Stimulated activated CD4-positive, alpha-beta T cell treated with anti-CD3 and anti-CD28 coated beads, Interleukin-15, amount 100 ng/mL, for 1 hour (primary cell): ENCODE measurements around the gene FLT3.

ENCODE experiments used
- DNase-seq, 2 donors: peaks; one replicate each; pipeline ENCODE4 v3.0.0-alpha.2; 2020; ENCODE audit warnings: low read depth in 1 of 2, low spot score in 1 of 2

Gene FLT3

GRCh38 chr13:27963491-27963890 lies 136.9 kb downstream of the FLT3 start:
- no peak for DNase-seq

GRCh38 chr13:27962982-27963381 lies 137.4 kb downstream of the FLT3 start:
- no peak for DNase-seq

GRCh38 chr13:27962128-27962841 lies 138.1 kb downstream of the FLT3 start:
- DNase-seq = no peak

- DNase-seq = no peak
These were observed 138.9 kb downstream of the FLT3 start for GRCh38 chr13:27961227-27962085.

GRCh38 chr13:27960362-27961226 lies 139.8 kb downstream of the FLT3 start:
- DNase-seq = no peak

GRCh38 chr13:27959976-27960361 lies 140.4 kb downstream of the FLT3 start:
- DNase-seq = no peak

GRCh38 chr13:27956576-27957300 lies 143.6 kb downstream of the FLT3 start:
- no peak for DNase-seq

GRCh38 chr13:27955014-27955591 lies 145.3 kb downstream of the FLT3 start:
- DNase-seq = no peak

- DNase-seq = no peak
These were observed 145.9 kb downstream of the FLT3 start for GRCh38 chr13:27954406-27954851.

- DNase-seq = peak in 1 of 2 donors; percentile 66
These were observed 146.5 kb downstream of the FLT3 start for GRCh38 chr13:27953676-27954405.
